Astrocyte (in vitro differentiated cells and primary cell): ENCODE results near the gene BZW1. TPM values are rescaled to one million over a fixed set of nuclear protein-coding genes. Genes with fewer than 3 reads are reported as not detected.

ENCODE experiments used
- DNase-seq: peaks from one replicate; pipeline ENCODE4 v3.0.0-alpha.2; 2010; ENCODE audit warnings: low read depth
- FAIRE-seq: peaks from 2 replicates; lab custom pipeline; 2011; peaks lifted over from hg19 to GRCh38; lab: Jason Lieb, UNC
- H2AFZ ChIP-seq: 2 replicates; pipeline ENCODE4 v1.6.0; 2012; ENCODE audit warnings: low read depth, low read length, inconsistent platforms
- H3K27ac ChIP-seq: 2 replicates; pipeline ENCODE4 v1.5.1; 2011; ENCODE audit warnings: low read depth, low read length, inconsistent platforms
- H3K27me3 ChIP-seq: 2 replicates; pipeline ENCODE4 v1.6.0; 2011; ENCODE audit warnings: low read length, inconsistent platforms; ENCODE audit not compliant: insufficient read depth
- H3K36me3 ChIP-seq: 2 replicates; pipeline ENCODE4 v1.5.1; 2011; ENCODE audit warnings: low read length, inconsistent platforms; ENCODE audit not compliant: insufficient read depth
- H3K4me1 ChIP-seq: 2 replicates; pipeline ENCODE4 v1.5.1; 2011; ENCODE audit warnings: low read length, inconsistent platforms; ENCODE audit not compliant: insufficient read depth
- H3K4me2 ChIP-seq: 2 replicates; pipeline ENCODE4 v1.6.0; 2012; ENCODE audit warnings: low read length, inconsistent platforms
- H3K4me3 ChIP-seq: 2 replicates; pipeline ENCODE4 v1.5.1; 2011; ENCODE audit warnings: low read depth, mild to moderate bottlenecking, low read length, inconsistent platforms; ENCODE audit not compliant: insufficient read depth
- H3K79me2 ChIP-seq: 2 replicates; pipeline ENCODE4 v1.6.0; 2012; ENCODE audit warnings: mild to moderate bottlenecking, low read length, inconsistent platforms; ENCODE audit not compliant: insufficient read depth
- H3K9ac ChIP-seq: 2 replicates; pipeline ENCODE4 v1.6.0; 2012; ENCODE audit warnings: mild to moderate bottlenecking, low read length, inconsistent platforms
- H3K9me3 ChIP-seq: 2 replicates; pipeline ENCODE4 v1.5.1; 2012; ENCODE audit warnings: low read depth, mild to moderate bottlenecking, low read length, inconsistent platforms; ENCODE audit not compliant: insufficient read depth
- H4K20me1 ChIP-seq: 2 replicates; pipeline ENCODE4 v1.6.0; 2012; ENCODE audit warnings: low read length, inconsistent platforms; ENCODE audit not compliant: insufficient read depth
- H3K27ac Mint-ChIP-seq: one replicate; pipeline ENCODE4 v1.8.0; 2021; ENCODE audit warnings: mild to moderate bottlenecking, mixed read lengths; ENCODE audit not compliant: unreplicated experiment
- H3K27me3 Mint-ChIP-seq: one replicate; pipeline ENCODE4 v1.8.0; 2021; ENCODE audit warnings: low read depth, mixed read lengths; ENCODE audit not compliant: unreplicated experiment
- H3K36me3 Mint-ChIP-seq: one replicate; pipeline ENCODE4 v1.8.0; 2021; ENCODE audit warnings: low read depth, mixed read lengths; ENCODE audit not compliant: unreplicated experiment
- H3K4me1 Mint-ChIP-seq: one replicate; pipeline ENCODE4 v1.8.0; 2021; ENCODE audit warnings: low read depth, mixed read lengths; ENCODE audit not compliant: unreplicated experiment
- H3K4me3 Mint-ChIP-seq: one replicate; pipeline ENCODE4 v1.8.0; 2021; ENCODE audit warnings: mild to moderate bottlenecking, moderate library complexity, mixed read lengths; ENCODE audit not compliant: unreplicated experiment
- H3K9me3 Mint-ChIP-seq: one replicate; pipeline ENCODE4 v1.8.0; 2021; ENCODE audit warnings: mild to moderate bottlenecking, mixed read lengths; ENCODE audit not compliant: unreplicated experiment
- CTCF ChIP-seq: IDR thresholded peaks from 2 replicates; pipeline ENCODE4 v1.5.1; 2011; ENCODE audit warnings: low read depth, mild to moderate bottlenecking, inconsistent platforms, low read length, moderate library complexity; ENCODE audit not compliant: insufficient read depth
- EZH2 ChIP-seq: IDR thresholded peaks from 2 replicates; pipeline ENCODE4 v1.6.1; 2012; ENCODE audit warnings: mild to moderate bottlenecking, low read length, inconsistent platforms; ENCODE audit not compliant: insufficient read depth
- total RNA-seq: library from RNA; stranded (reverse); gene quantifications from 2 replicates; pipeline ENCODE4 v1.2.1, GENCODE V29; 2021

The BZW1 gene
- total RNA-seq, 1 donor from 2014 or later, result 322 TPM

GRCh38 chr2:200777275-200777674, 34.4 kb upstream of the BZW1 start:
- Histone ChIP-seq H3K4me3 (no peak overlapping the region), H3K27ac (no peak overlapping the region), H2AFZ (no peak overlapping the region), H3K4me1 (peaks cover 8% of the 10 kb centered on the region), H3K36me3 (no peaks in the 10 kb centered on the region), H3K4me2 (no peak overlapping the region), H4K20me1 (no peaks in the 10 kb centered on the region), H3K9ac (no peak overlapping the region), H3K79me2 (no peaks in the 10 kb centered on the region), H3K27me3 (no peaks in the 10 kb centered on the region), H3K9me3 (peaks cover 3% of the 10 kb centered on the region)
- Mint-ChIP-seq H3K4me1 (no peaks in the 10 kb centered on the region), H3K36me3 (no peaks in the 10 kb centered on the region), H3K4me3 (no peak overlapping the region), H3K27ac (no peak overlapping the region), H3K9me3 (peaks cover 1% of the 10 kb centered on the region), H3K27me3 (no peaks in the 10 kb centered on the region)
- DNase-seq (no peak), FAIRE-seq (no peak)
- no peak for TF ChIP-seq EZH2
- no peak for TF ChIP-seq CTCF

- H3K9ac ChIP-seq, result no peak overlapping the region
- no peak overlapping the region for H2AFZ ChIP-seq
- H3K27me3 ChIP-seq, result no peaks in the 10 kb centered on the region
- peaks cover 8% of the 10 kb centered on the region for H3K4me1 ChIP-seq
- H3K4me3 ChIP-seq, result no peak overlapping the region
- TF ChIP-seq EZH2 (no peak), CTCF (no peak)
- peak; percentile 43 for DNase-seq
- peak overlapping the region; percentile 13 for H3K4me2 ChIP-seq
- H3K27ac ChIP-seq, result no peak overlapping the region
- Mint-ChIP-seq H3K4me1 (no peaks in the 10 kb centered on the region), H3K4me3 (no peak overlapping the region), H3K27me3 (no peaks in the 10 kb centered on the region), H3K9me3 (peaks cover 1% of the 10 kb centered on the region), H3K36me3 (no peaks in the 10 kb centered on the region), H3K27ac (no peak overlapping the region)
- H3K79me2 ChIP-seq, result no peaks in the 10 kb centered on the region
- no peaks in the 10 kb centered on the region for H4K20me1 ChIP-seq
- H3K36me3 ChIP-seq, result no peaks in the 10 kb centered on the region
- no peak for FAIRE-seq
- peaks cover under 1% of the 10 kb centered on the region for H3K9me3 ChIP-seq
Measured at GRCh38 chr2:200778038-200778437, 33.7 kb upstream of the BZW1 start.

GRCh38 chr2:200779214-200779613, 32.5 kb upstream of the BZW1 start:
- no peak for FAIRE-seq
- Histone ChIP-seq H3K4me3 (no peak overlapping the region), H3K36me3 (no peaks in the 10 kb centered on the region), H3K27me3 (no peaks in the 10 kb centered on the region), H3K4me2 (no peak overlapping the region), H2AFZ (no peak overlapping the region), H3K9ac (no peak overlapping the region), H3K4me1 (peaks cover 13% of the 10 kb centered on the region), H4K20me1 (no peaks in the 10 kb centered on the region), H3K27ac (no peak overlapping the region), H3K9me3 (no peaks in the 10 kb centered on the region), H3K79me2 (no peaks in the 10 kb centered on the region)
- H3K9me3 Mint-ChIP-seq, result no peaks in the 10 kb centered on the region
- H3K4me3 Mint-ChIP-seq, result no peak overlapping the region
- TF ChIP-seq CTCF, result no peak
- TF ChIP-seq EZH2, result no peak
- DNase-seq, result no peak
- no peaks in the 10 kb centered on the region for H3K36me3 Mint-ChIP-seq
- H3K4me1 Mint-ChIP-seq, result no peaks in the 10 kb centered on the region
- H3K27me3 Mint-ChIP-seq, result no peaks in the 10 kb centered on the region
- no peak overlapping the region for H3K27ac Mint-ChIP-seq
